Spinal cord (tissue), 10 donors: ENCODE measurements around the gene INSYN2B. TPM values are rescaled to one million over a fixed set of nuclear protein-coding genes. Genes with fewer than 3 reads are reported as not detected.
A peak's percentile ranks its signal among the peaks of the same experiment; 100 is the strongest.

Experiments used
- DNase-seq, 6 donors: peaks; one replicate each; pipeline versions ENCODE4 v3.0.0 to v3.0.0-alpha.2; 2013 to 2015; ENCODE audit warnings: low spot score in 6 of 6, low read depth in 4 of 6
- H3K27ac ChIP-seq: one replicate; pipeline ENCODE4 v1.5.1; 2013; ENCODE audit warnings: low read depth, low read length, control low read depth
- H3K27me3 ChIP-seq: one replicate; pipeline ENCODE4 v1.6.1; 2013; ENCODE audit warnings: low read length; ENCODE audit not compliant: control insufficient read depth, insufficient read depth
- H3K36me3 ChIP-seq: one replicate; pipeline ENCODE4 v1.6.1; 2013; ENCODE audit warnings: low read length; ENCODE audit not compliant: control insufficient read depth, insufficient read depth
- H3K4me1 ChIP-seq: one replicate; pipeline ENCODE4 v1.6.1; 2013; ENCODE audit warnings: low read length; ENCODE audit not compliant: control insufficient read depth, insufficient read depth
- H3K4me3 ChIP-seq: one replicate; pipeline ENCODE4 v1.5.1; 2013; ENCODE audit warnings: low read depth, low read length, control low read depth
- H3K9me3 ChIP-seq: one replicate; pipeline ENCODE4 v1.6.1; 2013; ENCODE audit warnings: low read length; ENCODE audit not compliant: control insufficient read depth, insufficient read depth
- WGBS: methylation state at CpG from one replicate; pipeline ENCODE4 v1.1.5; 2013; ENCODE audit warnings: missing lambda C conversion rate; ENCODE audit not compliant: insufficient coverage; 5-methylcytosine and 5-hydroxymethylcytosine counted together
- polyA plus RNA-seq, 2 donors: library from polyadenylated mRNA; unstranded; fragments of 120-200 nt; gene quantifications; one replicate each; pipeline ENCODE4 v1.2.1, GENCODE V29; 2013; ENCODE audit not compliant: insufficient read length in 2 of 2
- total RNA-seq, 2 donors: library from RNA; depleted of rRNA in 1 of 2; stranded (reverse); fragments of 120-200 nt in 1 of 2; fragments of >200 nt in 1 of 2; gene quantifications; one replicate each; pipeline versions ENCODE4 v1.2.3 to v1.2.4, GENCODE V29; 2013 to 2014
- donor health status: healthy.

The INSYN2B gene
- total and polyA plus RNA-seq, 4 donors: 3.2 to 5.3 (median 4.6) TPM

DNA sequence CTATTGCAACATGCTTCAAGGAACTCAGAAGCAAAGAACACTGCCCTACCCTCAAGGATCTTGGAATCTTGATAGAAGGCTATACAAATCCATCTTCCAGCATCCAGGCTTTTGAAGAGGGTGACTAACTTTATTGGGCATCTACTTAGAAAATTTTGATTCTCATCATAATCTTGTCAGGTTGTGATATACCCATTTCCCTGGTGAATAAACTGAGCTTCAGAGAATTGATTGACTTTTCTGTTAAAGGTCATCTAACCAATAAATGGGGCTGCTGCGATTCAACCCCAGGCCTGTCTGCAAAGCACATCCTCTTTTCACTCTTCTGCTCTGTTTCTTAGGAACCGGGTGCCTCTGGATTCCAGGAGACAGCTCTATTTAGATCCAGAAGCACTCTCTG, 19.9 kb upstream of the INSYN2B start:
- Histone ChIP-seq H3K4me1 (no peaks in the 10 kb centered on the region), H3K27me3 (no peaks in the 10 kb centered on the region), H3K36me3 (no peaks in the 10 kb centered on the region), H3K4me3 (no peak overlapping the region), H3K27ac (no peak overlapping the region), H3K9me3 (no peaks in the 10 kb centered on the region)
- no peak for DNase-seq
- WGBS: 92% methylated on average over 2 of the region's 2 CpGs

DNA sequence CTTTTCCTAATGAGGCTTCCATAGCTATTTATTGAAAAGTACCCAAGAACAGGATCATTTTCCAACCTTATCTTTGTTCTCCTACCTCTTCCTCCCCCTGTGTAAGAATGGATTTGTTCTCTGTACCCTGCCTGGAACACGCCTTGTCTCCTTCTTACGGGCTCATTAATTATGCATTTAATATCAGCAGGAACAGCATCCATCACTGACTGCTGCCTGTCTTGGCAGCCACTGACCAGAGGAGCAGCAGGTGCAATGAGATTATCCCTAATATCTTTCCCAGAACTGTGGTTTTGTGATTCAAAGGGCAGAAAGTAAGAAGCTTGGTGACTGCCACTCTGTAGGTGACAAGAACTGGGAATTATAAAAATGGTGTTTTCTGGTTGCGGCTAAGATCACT, 19.3 kb upstream of the INSYN2B start:
- Histone ChIP-seq H3K36me3 (no peaks in the 10 kb centered on the region), H3K27me3 (no peaks in the 10 kb centered on the region), H3K9me3 (no peaks in the 10 kb centered on the region), H3K4me3 (no peak overlapping the region), H3K27ac (no peak overlapping the region), H3K4me1 (no peaks in the 10 kb centered on the region)
- WGBS: 70% methylated on average over 3 of the region's 3 CpGs
- peak in 1 of 6 donors; percentile 43 for DNase-seq

DNA sequence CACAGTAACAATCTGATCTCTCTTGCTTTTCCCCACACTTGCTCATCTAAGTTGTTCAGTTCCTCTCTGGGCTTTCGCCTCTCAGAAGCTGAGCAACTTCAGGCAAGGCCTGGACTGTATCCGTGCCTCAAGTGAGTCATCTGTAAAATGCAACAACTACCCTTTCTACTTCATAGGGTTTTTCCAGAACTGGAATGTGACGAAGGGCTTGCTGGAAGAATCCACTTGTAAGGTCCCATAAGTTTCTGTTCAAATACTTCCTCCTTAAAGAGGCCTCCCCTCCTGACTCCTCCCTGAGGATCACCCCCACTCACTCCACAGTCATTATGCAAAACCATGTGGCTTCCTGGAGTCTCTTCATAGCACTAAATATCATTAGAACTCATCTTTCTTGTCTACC, 17.5 kb upstream of the INSYN2B start:
- 92% methylated on average over 3 of the region's 3 CpGs for WGBS
- H3K9me3 ChIP-seq: no peaks in the 10 kb centered on the region
- H3K27ac ChIP-seq: no peak overlapping the region
- no peaks in the 10 kb centered on the region for H3K4me1 ChIP-seq
- no peak overlapping the region for H3K4me3 ChIP-seq
- DNase-seq: no peak
- H3K27me3 ChIP-seq: no peaks in the 10 kb centered on the region
- H3K36me3 ChIP-seq: no peaks in the 10 kb centered on the region

DNA sequence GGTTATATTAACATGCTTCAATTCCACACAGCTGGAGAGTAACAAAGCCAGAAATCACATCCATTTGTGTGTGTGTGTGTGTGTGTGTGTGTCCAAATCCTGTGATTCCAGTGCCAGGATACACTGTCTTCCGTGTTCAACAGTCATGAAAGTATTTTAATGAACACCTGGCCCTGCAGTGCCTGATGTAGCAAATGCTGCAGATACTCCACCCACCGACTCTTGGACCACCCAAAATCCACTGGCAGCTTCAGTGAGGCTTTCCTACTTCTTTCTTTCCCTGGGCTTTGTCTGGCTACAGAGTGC, 13.1 kb upstream of the INSYN2B start:
- Histone ChIP-seq H3K27me3 (no peaks in the 10 kb centered on the region), H3K4me3 (no peak overlapping the region), H3K36me3 (no peaks in the 10 kb centered on the region), H3K9me3 (no peaks in the 10 kb centered on the region), H3K27ac (no peak overlapping the region), H3K4me1 (no peaks in the 10 kb centered on the region)
- DNase-seq: no peak
- WGBS: 86% methylated on average over 1 of the region's 2 CpGs

DNA sequence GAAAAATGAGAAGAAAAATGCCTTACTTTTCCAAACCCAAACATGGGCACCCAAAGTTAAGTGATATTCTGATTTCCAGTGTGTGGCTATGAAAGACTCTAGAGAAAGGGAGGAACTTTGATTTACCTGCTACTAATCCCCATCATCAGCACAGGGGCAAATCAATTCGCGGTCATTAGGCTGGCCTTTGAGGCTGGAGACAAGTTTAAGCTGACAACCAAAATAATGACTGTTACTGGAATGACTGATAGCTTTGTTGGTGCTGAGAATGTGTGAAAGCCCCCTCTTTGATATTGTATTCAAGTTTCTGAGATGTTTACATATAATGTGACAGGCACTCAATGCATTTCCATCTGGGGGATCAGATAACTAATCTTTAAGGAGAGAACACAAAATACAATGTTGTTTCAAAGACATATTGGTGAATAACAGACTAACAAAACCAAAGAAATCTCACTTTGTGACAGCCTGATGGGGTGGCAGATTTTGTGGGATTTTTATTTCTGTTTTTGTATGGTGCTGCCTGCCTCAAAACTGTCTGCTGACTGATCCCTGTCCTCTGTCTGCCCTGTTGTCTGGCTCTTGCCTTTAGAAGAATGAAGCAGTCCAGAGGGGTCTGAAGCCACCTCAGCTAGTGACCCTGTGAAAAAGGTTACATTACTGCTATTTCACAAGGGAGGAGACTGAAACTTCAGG, 12.6 kb upstream of the INSYN2B start:
- no peaks in the 10 kb centered on the region for H3K4me1 ChIP-seq
- no peak for DNase-seq
- H3K9me3 ChIP-seq: no peaks in the 10 kb centered on the region
- H3K27me3 ChIP-seq: no peaks in the 10 kb centered on the region
- no CpG with 5 or more reads among the region's 2 CpGs for WGBS
- H3K36me3 ChIP-seq: no peaks in the 10 kb centered on the region
- no peak overlapping the region for H3K4me3 ChIP-seq
- H3K27ac ChIP-seq: no peak overlapping the region

DNA sequence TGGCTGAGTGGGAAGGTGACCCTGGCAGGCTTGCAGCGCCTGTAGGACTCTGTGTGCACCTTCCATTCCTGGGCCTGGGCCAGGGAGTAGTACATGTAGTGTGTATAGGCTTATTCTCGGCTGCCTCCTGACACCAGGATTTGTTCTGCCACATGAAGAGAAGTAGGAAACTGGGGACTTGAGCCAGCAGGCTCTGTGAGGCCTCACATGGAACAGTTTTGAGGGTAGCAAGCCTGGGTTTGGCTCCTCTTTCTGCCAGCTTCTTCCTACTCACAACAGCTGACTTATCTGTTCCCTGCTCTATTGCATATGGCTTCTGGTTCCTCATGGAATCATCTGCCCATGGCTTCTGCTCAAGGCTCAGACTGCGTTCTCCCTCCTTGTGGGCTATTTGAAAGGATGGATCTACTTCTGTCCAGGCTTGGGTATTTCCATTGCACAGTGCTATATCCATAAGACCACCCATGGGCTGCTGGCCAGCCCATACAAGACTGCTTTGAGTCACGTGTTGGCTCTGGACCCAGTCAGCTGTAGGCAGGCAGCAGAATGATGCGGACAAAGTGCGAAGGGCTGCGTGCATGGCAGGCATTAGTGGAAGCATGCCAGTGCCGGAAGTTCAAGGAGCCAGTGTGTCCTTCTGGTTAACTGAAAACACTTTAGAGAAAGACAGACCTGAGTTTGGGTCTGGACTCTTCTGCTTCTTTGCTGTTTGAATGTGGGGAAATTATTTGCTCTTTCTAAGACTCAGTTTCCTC, 11.0 kb upstream of the INSYN2B start:
- H3K36me3 ChIP-seq: no peaks in the 10 kb centered on the region
- no peaks in the 10 kb centered on the region for H3K27me3 ChIP-seq
- no peak overlapping the region for H3K4me3 ChIP-seq
- H3K27ac ChIP-seq: no peak overlapping the region
- DNase-seq: peak in 1 of 6 donors; percentile 63
- H3K4me1 ChIP-seq: no peaks in the 10 kb centered on the region
- no peaks in the 10 kb centered on the region for H3K9me3 ChIP-seq
- 84% methylated on average over 7 of the region's 8 CpGs for whole genome bisulfite sequencing

DNA sequence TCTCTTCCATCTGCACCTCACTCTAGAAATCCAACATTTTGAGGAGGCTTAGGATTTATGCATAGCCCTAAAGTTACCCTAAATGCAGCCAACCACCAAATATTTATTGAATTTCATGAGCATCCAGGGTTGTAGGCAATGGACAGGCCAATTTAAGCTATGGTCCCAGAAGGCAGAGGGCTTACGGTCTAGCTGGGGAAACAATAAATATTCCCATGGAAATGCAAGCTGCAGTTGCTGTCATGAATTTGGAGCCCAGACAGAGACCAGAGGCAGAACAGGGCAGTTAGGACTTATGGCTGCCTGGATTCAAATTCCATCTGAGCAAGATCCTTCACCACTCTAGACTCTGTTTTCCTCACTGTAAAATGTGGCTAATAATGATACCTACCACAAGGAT, 9.1 kb upstream of the INSYN2B start:
- DNase-seq: no peak
- H3K4me1 ChIP-seq: no peaks in the 10 kb centered on the region
- H3K4me3 ChIP-seq: no peak overlapping the region
- H3K27ac ChIP-seq: no peak overlapping the region
- H3K36me3 ChIP-seq: no peaks in the 10 kb centered on the region
- WGBS: no CpG with 5 or more reads among the region's 1 CpG
- H3K9me3 ChIP-seq: no peaks in the 10 kb centered on the region
- H3K27me3 ChIP-seq: no peaks in the 10 kb centered on the region

DNA sequence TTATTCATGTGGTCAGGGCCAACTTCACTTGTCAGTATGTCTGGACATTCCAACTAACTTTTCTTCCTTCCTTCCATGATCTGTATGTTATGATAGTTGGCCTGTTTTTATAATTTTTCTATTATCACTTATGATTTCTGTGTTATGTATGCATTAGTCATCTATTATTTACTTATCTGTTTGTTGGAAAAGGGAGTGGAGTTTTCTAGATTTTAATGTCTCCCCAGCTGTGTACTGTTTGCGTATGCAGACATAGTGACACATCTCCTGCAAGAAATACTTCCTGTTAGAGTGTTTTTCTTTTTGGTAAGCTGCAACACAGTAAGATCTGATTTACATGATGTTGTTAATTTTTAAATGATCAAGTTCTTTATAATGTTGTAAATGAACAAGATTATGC, 8.7 kb upstream of the INSYN2B start:
- no peaks in the 10 kb centered on the region for H3K9me3 ChIP-seq
- WGBS: no CpG with 5 or more reads among the region's 1 CpG

DNA sequence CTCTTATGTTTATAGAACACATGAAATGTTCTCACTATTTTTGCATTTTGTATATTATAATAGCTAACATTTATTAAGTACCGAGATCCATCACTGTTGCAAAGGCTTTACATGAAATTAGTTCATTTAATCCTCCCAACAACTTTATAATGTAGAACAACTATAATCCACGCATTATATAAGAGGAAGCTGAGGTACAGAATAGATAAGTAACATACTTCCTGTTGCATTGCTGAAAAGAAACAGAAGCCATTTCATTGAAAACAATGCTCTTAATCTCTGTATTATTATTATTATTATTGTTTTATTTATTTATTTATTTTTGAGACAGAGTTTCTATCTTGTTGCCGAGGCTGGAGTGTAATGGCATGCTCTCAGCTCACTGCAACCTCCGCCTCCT, 7.9 kb upstream of the INSYN2B start:
- DNase-seq: no peak
- Histone ChIP-seq H3K4me3 (no peak overlapping the region), H3K9me3 (no peaks in the 10 kb centered on the region), H3K4me1 (no peaks in the 10 kb centered on the region), H3K27me3 (no peaks in the 10 kb centered on the region), H3K27ac (no peak overlapping the region), H3K36me3 (no peaks in the 10 kb centered on the region)
- WGBS: 100% methylated on average over 1 of the region's 4 CpGs

More for the DNA sequence above, 8.7 kb upstream of the INSYN2B start:
- Histone ChIP-seq H3K4me1 (no peaks in the 10 kb centered on the region), H3K36me3 (no peaks in the 10 kb centered on the region), H3K4me3 (no peak overlapping the region), H3K27ac (no peak overlapping the region), H3K27me3 (no peaks in the 10 kb centered on the region)
- DNase-seq: no peak

DNA sequence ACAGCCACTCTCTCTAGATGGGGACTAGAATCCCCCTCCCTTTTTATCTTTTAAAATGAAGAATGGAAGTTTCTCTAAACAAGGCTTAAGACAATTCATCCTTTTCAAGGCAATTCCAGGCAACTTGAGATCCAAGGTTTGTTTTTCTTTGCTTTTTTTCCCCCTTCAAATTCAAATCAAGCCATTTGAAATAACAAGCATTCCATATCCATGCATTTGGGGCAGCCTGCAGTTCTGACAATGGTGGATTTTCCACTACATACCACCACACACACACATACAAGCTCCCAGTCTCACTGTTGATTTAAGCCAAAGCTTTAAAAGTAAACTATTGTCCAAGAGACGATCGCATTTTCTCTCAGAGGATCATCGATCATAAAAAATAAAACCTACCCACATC, 424 bp downstream of the INSYN2B start:
- Histone ChIP-seq H3K27me3 (no peaks in the 10 kb centered on the region), H3K4me1 (peaks cover 8% of the 10 kb centered on the region), H3K36me3 (no peaks in the 10 kb centered on the region), H3K9me3 (no peaks in the 10 kb centered on the region), H3K4me3 (peak overlapping the region; percentile 38), H3K27ac (no peak overlapping the region)
- DNase-seq: peak in 1 of 6 donors; percentile 5
- 0% methylated on average over 2 of the region's 3 CpGs for WGBS
